HAP-1 (cell line): Measurements from ENCODE around the gene YIF1B.
"Not testable (repeated sequence)": the region's sequence is repeated elsewhere in the genome, so short reads cannot be mapped to it uniquely, and the experiment has no call there.

Experiments
- DNase-seq, 2 experiments: peaks; one replicate each; pipeline ENCODE4 v3.0.0-alpha.2; 2016 to 2020; ENCODE audit warnings: low spot score in 2 of 2
- H3K27me3 ChIP-seq: fragments of 250-450 bp; sonication (Bioruptor Pico); 2 replicates; pipeline ENCODE4 v1.5.1; 2020; ENCODE audit warnings: low read depth, mild to moderate bottlenecking, moderate library complexity
- H3K36me3 ChIP-seq: fragments of 250-450 bp; sonication (Bioruptor Pico); replicated peaks from 2 replicates; pipeline ENCODE4 v1.5.1; 2020; ENCODE audit warnings: mild to moderate bottlenecking
- H3K4me1 ChIP-seq: fragments of 250-450 bp; sonication (Bioruptor Pico); 2 replicates; pipeline ENCODE4 v1.5.1; 2020; ENCODE audit warnings: mild to moderate bottlenecking
- H3K4me3 ChIP-seq: fragments of 250-450 bp; sonication (Bioruptor Pico); 2 replicates; pipeline ENCODE4 v1.5.1; 2020; ENCODE audit warnings: mild to moderate bottlenecking, moderate library complexity
- H3K9me3 ChIP-seq: fragments of 250-450 bp; sonication (Bioruptor Pico); 2 replicates; pipeline ENCODE4 v1.5.1; 2020; ENCODE audit warnings: mild to moderate bottlenecking, moderate library complexity
- in situ Hi-C: fragments of 300-500 bp; cut with MboI; formaldehyde crosslinking; loops from 3 replicates; pipeline ENCODE4 v1.14.3; 2020; ENCODE audit warnings: low sequenced_read_pairs, inconsistent platforms, mixed read lengths

The YIF1B gene

GRCh38 chr19:38266981-38267597, 48.7 kb downstream of the YIF1B start:
- Histone ChIP-seq H3K36me3 (no peaks in the 10 kb centered on the region), H3K27me3 (no peaks in the 10 kb centered on the region), H3K9me3 (no peaks in the 10 kb centered on the region), H3K4me3 (no peak overlapping the region), H3K4me1 (peaks cover 24% of the 10 kb centered on the region)
- in situ Hi-C loops = no loop called here
- no peak for DNase-seq

GRCh38 chr19:38265921-38266429, 49.8 kb downstream of the YIF1B start:
- no peak overlapping the region for H3K4me3 ChIP-seq
- peaks cover 24% of the 10 kb centered on the region for H3K4me1 ChIP-seq
- no peak for DNase-seq
- in situ Hi-C loops = no loop called here
- no peaks in the 10 kb centered on the region for H3K27me3 ChIP-seq
- H3K36me3 ChIP-seq = no peaks in the 10 kb centered on the region
- no peaks in the 10 kb centered on the region for H3K9me3 ChIP-seq

GRCh38 chr19:38265213-38265861, 50.4 kb downstream of the YIF1B start:
- in situ Hi-C loops = no loop called here
- no peak for DNase-seq
- Histone ChIP-seq H3K4me1 (peaks cover 24% of the 10 kb centered on the region), H3K9me3 (no peaks in the 10 kb centered on the region), H3K27me3 (no peaks in the 10 kb centered on the region), H3K4me3 (peak overlapping the region; percentile 49), H3K36me3 (no peaks in the 10 kb centered on the region)

GRCh38 chr19:38264486-38265212, 51.1 kb downstream of the YIF1B start, which contains the start of gene SPINT2:
SPINT2 (plus strand) TSS chr19:38264573; CDS start chr19:38264893, 320 bp downstream.
- Histone ChIP-seq H3K36me3 (no peaks in the 10 kb centered on the region), H3K4me1 (peaks cover 24% of the 10 kb centered on the region), H3K27me3 (no peaks in the 10 kb centered on the region), H3K4me3 (peak within 1 kb of the TSS; percentile 49), H3K9me3 (no peaks in the 10 kb centered on the region)
- in situ Hi-C loops = no loop called here
- peak; percentile 15 to 72 for DNase-seq

GRCh38 chr19:38263689-38264485, 51.9 kb downstream of the YIF1B start:
- peak; percentile 45 to 85 for DNase-seq

GRCh38 chr19:38262585-38263268, 53.0 kb downstream of the YIF1B start:
- Histone ChIP-seq H3K4me1 (peaks cover 24% of the 10 kb centered on the region), H3K4me3 (no peak overlapping the region), H3K36me3 (no peaks in the 10 kb centered on the region), H3K9me3 (no peaks in the 10 kb centered on the region), H3K27me3 (no peaks in the 10 kb centered on the region)
- peak; percentile 61 to 67 for DNase-seq
- in situ Hi-C loops = no loop called here

More at GRCh38 chr19:38263689-38264485, 51.9 kb downstream of the YIF1B start:
- Histone ChIP-seq H3K36me3 (no peaks in the 10 kb centered on the region), H3K4me3 (peak overlapping the region; percentile 49), H3K4me1 (peaks cover 24% of the 10 kb centered on the region), H3K9me3 (no peaks in the 10 kb centered on the region), H3K27me3 (no peaks in the 10 kb centered on the region)
- in situ Hi-C loops = no loop called here

GRCh38 chr19:38261942-38262341, 53.8 kb downstream of the YIF1B start:
- H3K27me3 ChIP-seq, H3K4me3 ChIP-seq, in situ Hi-C loops, H3K9me3 ChIP-seq, H3K36me3 ChIP-seq, DNase-seq: not testable (repeated sequence)
- H3K4me1 ChIP-seq = peaks cover 24% of the 10 kb centered on the region

GRCh38 chr19:38255383-38256014, 60.2 kb downstream of the YIF1B start:
- no peaks in the 10 kb centered on the region; the same call in 1 of the 2 replicates for H3K9me3 ChIP-seq
- H3K27me3 ChIP-seq = no peaks in the 10 kb centered on the region
- in situ Hi-C loops = no loop called here
- H3K4me1 ChIP-seq = peaks cover 10% of the 10 kb centered on the region
- H3K4me3 ChIP-seq = peak overlapping the region; percentile 64
- peaks cover 16% of the 10 kb centered on the region for H3K36me3 ChIP-seq
- peak in 1 of 2 experiments; percentile 48 for DNase-seq

GRCh38 chr19:38253788-38254187, 62.0 kb downstream of the YIF1B start:
- in situ Hi-C loops = no loop called here
- no peak overlapping the region for H3K4me3 ChIP-seq
- DNase-seq = no peak
- H3K36me3 ChIP-seq = peaks cover 16% of the 10 kb centered on the region
- H3K9me3 ChIP-seq = no peaks in the 10 kb centered on the region; the same call in 1 of the 2 replicates
- H3K27me3 ChIP-seq = no peaks in the 10 kb centered on the region
- H3K4me1 ChIP-seq = peaks cover 10% of the 10 kb centered on the region
